K562 (cell line): Measurements from ENCODE around the gene CTTNBP2. TPM values are rescaled to one million over a fixed set of nuclear protein-coding genes. Genes with fewer than 3 reads are reported as not detected.

ENCODE experiments used
- ATAC-seq: fragments of 200-7000 bp; cut with Tn5 transposase; 3 replicates; pipeline ENCODE4 v1.9.1; 2020; ENCODE audit warnings: moderate library complexity
- BruUV-seq: library from RNA; stranded (reverse); fragments of 400-500 nt; replicated peaks from 2 replicates; lab custom pipeline; 2021; lab: Mats Ljungman, UMichigan
- CTCF ChIA-PET: fragments of 300-600 bp; formaldehyde crosslinking; extraction: SDS; loops from one replicate; lab custom pipeline; 2021; ENCODE audit warnings: low intra/inter-chr PET ratio; lab: Yijun Ruan, JAX
- POLR2A ChIA-PET: fragments of 300-600, 350-650 bp; sonication (Branson Sonifier 250); formaldehyde crosslinking; extraction: SDS; loops from one replicate; lab custom pipeline; 2021; ENCODE audit warnings: antibody characterized with exemption, inconsistent platforms; lab: Yijun Ruan, JAX
- DNase-seq, 4 experiments: peaks; one replicate each; pipeline versions ENCODE4 v3.0.0 to v3.0.0-alpha.2; 2011 to 2018; ENCODE audit warnings: low spot score in 3 of 4, mixed read lengths in 3 of 4; ENCODE audit errors: extremely low read depth in 1 of 4
- FAIRE-seq: peaks from 2 replicates; lab custom pipeline; 2011; peaks lifted over from hg19 to GRCh38; lab: Jason Lieb, UNC
- H2AFZ ChIP-seq: 2 replicates; pipeline ENCODE4 v1.6.0; 2011; ENCODE audit warnings: low read depth, low read length, control low read depth, inconsistent platforms
- H3K27ac ChIP-seq: fragments of 200-600 bp; 3 replicates; pipeline ENCODE4 v1.8.0; 2011; ENCODE audit warnings: low read depth, mild to moderate bottlenecking, control low read depth, inconsistent platforms, low read length, moderate library complexity, mixed read lengths; ENCODE audit errors: extremely low read depth
- H3K27me3 ChIP-seq, 2 experiments: fragments of 300-600 bp in 1 of 2; 2 replicates in 1 of 2; 3 replicates in 1 of 2; pipeline versions ENCODE4 v1.6.0 to v1.8.0; 2011; ENCODE audit warnings: inconsistent platforms in 2 of 2, low read length in 2 of 2, mild to moderate bottlenecking in 1 of 2, mixed read lengths in 1 of 2, moderate library complexity in 1 of 2; ENCODE audit not compliant: control insufficient read depth in 2 of 2, insufficient read depth in 2 of 2
- H3K36me3 ChIP-seq: fragments of 300-600 bp; 3 replicates; pipeline ENCODE4 v1.8.0; 2011; ENCODE audit warnings: mild to moderate bottlenecking, low read length, inconsistent platforms; ENCODE audit not compliant: control insufficient read depth, insufficient read depth
- H3K4me1 ChIP-seq, 2 experiments: fragments of 200-600 bp in 1 of 2; replicated peaks in 1 of 2; 2 replicates in 1 of 2; 3 replicates in 1 of 2; pipeline versions ENCODE4 v1.5.1 to v1.8.0; 2011; ENCODE audit warnings: inconsistent platforms in 2 of 2, low read length in 2 of 2, mild to moderate bottlenecking in 1 of 2, mixed read lengths in 1 of 2, moderate library complexity in 1 of 2; ENCODE audit not compliant: control insufficient read depth in 2 of 2, insufficient read depth in 2 of 2
- H3K4me2 ChIP-seq: 2 replicates; pipeline ENCODE4 v1.6.1; 2011; ENCODE audit warnings: low read length, control low read depth, inconsistent platforms, mixed read lengths; ENCODE audit not compliant: insufficient read depth
- H3K4me3 ChIP-seq: fragments of 200-600 bp; sonication (generic), shearing (Covaris generic); 2 replicates; pipeline ENCODE4 v1.5.1; 2016; ENCODE audit warnings: control low read depth, inconsistent platforms
- H3K79me2 ChIP-seq: fragments of 200-600 bp; 3 replicates; pipeline ENCODE4 v1.8.0; 2011; ENCODE audit warnings: low read length, inconsistent platforms; ENCODE audit not compliant: control insufficient read depth, insufficient read depth
- H3K9ac ChIP-seq, 2 experiments: 2 replicates each; pipeline versions ENCODE4 v1.6.0 to v1.6.1; 2011; ENCODE audit warnings: low read depth in 2 of 2, low read length in 2 of 2, control low read depth in 1 of 2, inconsistent platforms in 1 of 2, mild to moderate bottlenecking in 1 of 2, mixed read lengths in 1 of 2; ENCODE audit not compliant: insufficient read depth in 1 of 2
- H3K9me1 ChIP-seq: one replicate; pipeline ENCODE4 v1.6.0; 2011; ENCODE audit warnings: inconsistent platforms, mild to moderate bottlenecking, low read length, moderate library complexity; ENCODE audit not compliant: control insufficient read depth, insufficient read depth
- H3K9me3 ChIP-seq: replicated peaks from 2 replicates; pipeline ENCODE4 v1.5.1; 2011; ENCODE audit warnings: low read depth, low read length, inconsistent platforms; ENCODE audit not compliant: control insufficient read depth, insufficient read depth
- H4K20me1 ChIP-seq: replicated peaks from 2 replicates; pipeline ENCODE4 v1.6.1; 2011; ENCODE audit warnings: low read length, inconsistent platforms, mixed read lengths; ENCODE audit not compliant: control insufficient read depth, insufficient read depth
- CAMTA2 ChIP-seq: fragments of 250-450 bp; sonication (Bioruptor Pico); conservative IDR thresholded peaks from 2 replicates; pipeline ENCODE4 v1.5.1; 2022
- CSDE1 ChIP-seq, 2 experiments: fragments of 450-650 bp; IDR thresholded peaks; 2 replicates each; pipeline ENCODE4 v1.6.1; 2016; ENCODE audit warnings: mild to moderate bottlenecking in 1 of 2
- DDX20 ChIP-seq: fragments of 450-650 bp; IDR thresholded peaks from 2 replicates; pipeline ENCODE4 v1.6.1; 2016; ENCODE audit warnings: missing genetic modification characterization, low read depth, mild to moderate bottlenecking, missing compliant biosample characterization, moderate library complexity
- ESRRA ChIP-seq: fragments of 450-650 bp; IDR thresholded peaks from 2 replicates; pipeline ENCODE4 v1.6.1; 2014; ENCODE audit warnings: low read depth, mild to moderate bottlenecking, moderate library complexity, borderline replicate concordance
- HMG20B ChIP-seq: fragments of 250-450 bp; sonication (Bioruptor Pico); IDR thresholded peaks from 2 replicates; pipeline ENCODE4 v1.5.0; 2021; ENCODE audit warnings: mild to moderate bottlenecking
- MAFG ChIP-seq: fragments of 450-650 bp; conservative IDR thresholded peaks from 2 replicates; pipeline ENCODE4 v1.6.1; 2016; ENCODE audit warnings: missing genetic modification characterization, missing compliant biosample characterization
- NCOA1 ChIP-seq: fragments of 450-650 bp; IDR thresholded peaks from 2 replicates; pipeline ENCODE4 v1.6.1; 2016; ENCODE audit warnings: low read depth
- NR3C1 ChIP-seq: sonication (generic); formaldehyde crosslinking; IDR thresholded peaks from 2 replicates; pipeline ENCODE4 v1.8.1; 2022; ENCODE audit warnings: missing genetic modification reagents
- PCBP2 ChIP-seq: fragments of 200-400 bp; formaldehyde crosslinking; IDR thresholded peaks from 2 replicates; pipeline ENCODE4 v1.6.1; 2018; ENCODE audit warnings: low read length, low read depth, mild to moderate bottlenecking, moderate library complexity; ENCODE audit not compliant: poor library complexity, severe bottlenecking
- PPARD ChIP-seq: fragments of 250-450 bp; sonication (Bioruptor Pico); IDR thresholded peaks from 2 replicates; pipeline ENCODE4 v1.8.0; 2022; ENCODE audit warnings: inconsistent platforms, mild to moderate bottlenecking, moderate library complexity
- PRMT5 ChIP-seq: sonication (generic); formaldehyde crosslinking; IDR thresholded peaks from 2 replicates; pipeline ENCODE4 v1.5.0; 2020; ENCODE audit warnings: missing genetic modification reagents
- RBM17 ChIP-seq: fragments of 200-400 bp; formaldehyde crosslinking; IDR thresholded peaks from 2 replicates; pipeline ENCODE4 v1.6.1; 2017; ENCODE audit warnings: low read depth, mild to moderate bottlenecking, low read length, borderline replicate concordance
- STAG1 ChIP-seq: sonication (generic); formaldehyde crosslinking; IDR thresholded peaks from 2 replicates; pipeline ENCODE4 v1.5.0; 2020; ENCODE audit warnings: missing genetic modification reagents, borderline replicate concordance
- TFAP4 ChIP-seq: sonication (generic); formaldehyde crosslinking; IDR thresholded peaks from 2 replicates; pipeline ENCODE4 v1.8.0; 2022; ENCODE audit warnings: missing genetic modification reagents, mild to moderate bottlenecking, moderate library complexity, borderline replicate concordance
- ZKSCAN1 ChIP-seq: fragments of 150-350 bp; IDR thresholded peaks from 2 replicates; pipeline ENCODE4 v1.6.1; 2016; ENCODE audit warnings: low read depth, low read length
- ZNF232 ChIP-seq: sonication (generic); formaldehyde crosslinking; IDR thresholded peaks from 2 replicates; pipeline ENCODE4 v1.8.0; 2022; ENCODE audit warnings: mild to moderate bottlenecking, missing genetic modification reagents
- ZNF282 ChIP-seq: sonication (generic); formaldehyde crosslinking; IDR thresholded peaks from 2 replicates; pipeline ENCODE4 v1.8.1; 2023; ENCODE audit warnings: missing genetic modification reagents
- ZNF830 ChIP-seq: fragments of 250-450 bp; sonication (Bioruptor Pico); IDR thresholded peaks from 2 replicates; pipeline ENCODE4 v1.5.0; 2021; ENCODE audit warnings: mild to moderate bottlenecking
- WGBS: fragments of 100-300 bp; shearing (Covaris generic); methylation state at CpG from one replicate; pipeline ENCODE4 v1.1.6; 2016; ENCODE audit warnings: low coverage, mixed read lengths; ENCODE audit not compliant: insufficient coverage; ENCODE audit errors: missing lambda C conversion rate; 5-methylcytosine and 5-hydroxymethylcytosine counted together
- in situ Hi-C: fragments of 300-500 bp; cut with MboI; formaldehyde crosslinking; loops from 4 replicates; pipeline ENCODE4 v1.15.0; 2018; ENCODE audit warnings: inconsistent platforms, mixed read lengths
- intact Hi-C: fragments of 100-400 bp; cut with micrococcal nuclease; formaldehyde crosslinking; loops from 2 replicates; pipeline ENCODE4 v1.14.2; 2022
- polyA plus RNA-seq, 8 experiments: library from polyadenylated mRNA; depleted of rRNA in 4 of 8; stranded (reverse) in 5 of 8; unstranded in 3 of 8; fragments of >200 nt; fragmentation: Nextera tagmentation in 2 of 8; fragmentation: Illumina TruSeq in 1 of 8; extraction: Ambion mirVana in 2 of 8; extraction: Trizol in 1 of 8; gene quantifications; 2 replicates each; pipeline versions ENCODE4 v1.2.1 to v1.2.3, GENCODE V29; 2011 to 2014; ENCODE audit warnings: inconsistent platforms in 1 of 8, missing spikeins in 1 of 8
- total RNA-seq, 7 experiments: library from RNA; depleted of rRNA in 6 of 7; stranded (reverse); fragments of >200 nt in 6 of 7; fragmentation: Illumina TruSeq in 2 of 7; extraction: Trizol in 2 of 7; gene quantifications; 2 replicates each; pipeline versions ENCODE4 v1.2.1 to v1.2.3, GENCODE V29; 2011 to 2021; ENCODE audit warnings: low replicate concordance in 1 of 7
- TF ChIP-seq, protein P1 (sequence below): fragments of 250-450 bp; sonication (Bioruptor Pico); IDR thresholded peaks from 2 replicates; pipeline ENCODE4 v1.4.0; 2020; ENCODE audit warnings: borderline replicate concordance
- TF ChIP-seq, protein P2 (sequence below): sonication (generic); formaldehyde crosslinking; IDR thresholded peaks from 2 replicates; pipeline ENCODE4 v1.8.1; 2023; ENCODE audit warnings: mild to moderate bottlenecking, missing genetic modification reagents

The CTTNBP2 gene
- total and polyA plus RNA-seq, 9 of the 15 experiments (the other 6 are each of a cell fraction or from before 2014, with no cell fraction given), result 0.05 TPM; not detected in 8

- Histone ChIP-seq H3K9me3 (no peaks in the 10 kb centered on the region), H3K79me2 (no peaks in the 10 kb centered on the region), H3K9ac (no peak overlapping the region), H3K4me3 (no peak overlapping the region), H3K4me1 (no peaks in the 10 kb centered on the region), H3K27me3 (no peaks in the 10 kb centered on the region), H3K9me1 (no peaks in the 10 kb centered on the region), H3K27ac (no peak overlapping the region), H2AFZ (no peak overlapping the region), H3K4me2 (no peak overlapping the region), H3K36me3 (no peaks in the 10 kb centered on the region), H4K20me1 (no peaks in the 10 kb centered on the region)
- in situ Hi-C loops, result no loop called here
- POLR2A ChIA-PET, result no interaction called here
- CTCF ChIA-PET, result interaction anchor here (1.2 kb wide), 1 partner anchor 402 kb away, joined by 5 read pairs; no protein-coding TSS in a partner anchor
- no TSS peak for BruUV-seq
- 11% methylated on average over 1 of the region's 1 CpG for WGBS
- DNase-seq (no peak), FAIRE-seq (no peak), ATAC-seq (no peak)
- intact Hi-C loops, result loop anchor here (2.0 to 10.0 kb wide), 3 partner anchors 41 to 353 kb away; no protein-coding TSS in a partner anchor
- TF ChIP-seq CSDE1 (IDR thresholded peaks at IDR 0.05) (no peak), DDX20 (tag) (no peak), ZKSCAN1 (no peak), ZNF282 (CRISPR knock-in tag) (no peak), ZNF232 (CRISPR knock-in tag) (no peak), CAMTA2 (CRISPR knock-in tag) (no peak), MAFG (no peak), ZNF830 (CRISPR knock-in tag) (no peak), ESRRA (no peak), RBM17 (no peak), NR3C1 (CRISPR knock-in tag) (no peak), PPARD (no peak), PCBP2 (no peak), NCOA1 (no peak), STAG1 (no peak), TFAP4 (no peak), PRMT5 (no peak), HMG20B (CRISPR knock-in tag) (no peak)
- TF ChIP-seq, protein P1, sequence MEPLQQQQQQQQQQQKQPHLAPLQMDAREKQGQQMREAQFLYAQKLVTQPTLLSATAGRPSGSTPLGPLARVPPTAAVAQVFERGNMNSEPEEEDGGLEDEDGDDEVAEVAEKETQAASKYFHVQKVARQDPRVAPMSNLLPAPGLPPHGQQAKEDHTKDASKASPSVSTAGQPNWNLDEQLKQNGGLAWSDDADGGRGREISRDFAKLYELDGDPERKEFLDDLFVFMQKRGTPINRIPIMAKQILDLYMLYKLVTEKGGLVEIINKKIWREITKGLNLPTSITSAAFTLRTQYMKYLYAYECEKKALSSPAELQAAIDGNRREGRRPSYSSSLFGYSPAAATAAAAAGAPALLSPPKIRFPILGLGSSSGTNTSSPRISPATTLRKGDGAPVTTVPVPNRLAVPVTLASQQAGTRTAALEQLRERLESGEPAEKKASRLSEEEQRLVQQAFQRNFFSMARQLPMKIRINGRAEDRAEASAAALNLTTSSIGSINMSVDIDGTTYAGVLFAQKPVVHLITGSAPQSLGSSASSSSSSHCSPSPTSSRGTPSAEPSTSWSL (CRISPR knock-in tag), result no peak
- TF ChIP-seq, protein P2, sequence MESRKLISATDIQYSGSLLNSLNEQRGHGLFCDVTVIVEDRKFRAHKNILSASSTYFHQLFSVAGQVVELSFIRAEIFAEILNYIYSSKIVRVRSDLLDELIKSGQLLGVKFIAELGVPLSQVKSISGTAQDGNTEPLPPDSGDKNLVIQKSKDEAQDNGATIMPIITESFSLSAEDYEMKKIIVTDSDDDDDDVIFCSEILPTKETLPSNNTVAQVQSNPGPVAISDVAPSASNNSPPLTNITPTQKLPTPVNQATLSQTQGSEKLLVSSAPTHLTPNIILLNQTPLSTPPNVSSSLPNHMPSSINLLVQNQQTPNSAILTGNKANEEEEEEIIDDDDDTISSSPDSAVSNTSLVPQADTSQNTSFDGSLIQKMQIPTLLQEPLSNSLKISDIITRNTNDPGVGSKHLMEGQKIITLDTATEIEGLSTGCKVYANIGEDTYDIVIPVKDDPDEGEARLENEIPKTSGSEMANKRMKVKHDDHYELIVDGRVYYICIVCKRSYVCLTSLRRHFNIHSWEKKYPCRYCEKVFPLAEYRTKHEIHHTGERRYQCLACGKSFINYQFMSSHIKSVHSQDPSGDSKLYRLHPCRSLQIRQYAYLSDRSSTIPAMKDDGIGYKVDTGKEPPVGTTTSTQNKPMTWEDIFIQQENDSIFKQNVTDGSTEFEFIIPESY (CRISPR knock-in tag), result no peak
Measured at GRCh38 chr7:117751775-117752174, 121.5 kb downstream of the CTTNBP2 start.
